Activated CD8-positive, alpha-beta memory T cell treated with anti-CD3 and anti-CD28 coated beads for 1 hour (primary cell): Measurements from ENCODE around the gene CHPF2.

Experiments
- DNase-seq, 2 donors: peaks; one replicate each; pipeline ENCODE4 v3.0.0-alpha.2; 2020; ENCODE audit warnings: low read depth in 1 of 2; ENCODE audit errors: extremely low read depth in 1 of 2

Gene CHPF2

GRCh38 chr7:151232917-151233701 lies 826 bp downstream of the CHPF2 start:
- peak in 1 of 2 donors; percentile 55 for DNase-seq

GRCh38 chr7:151233804-151234203 lies 1.5 kb downstream of the CHPF2 start:
- DNase-seq, result no peak

GRCh38 chr7:151235091-151235787 lies 3.0 kb downstream of the CHPF2 start:
- no peak for DNase-seq

- DNase-seq, result no peak
These were observed 4.1 kb downstream of the CHPF2 start for GRCh38 chr7:151236406-151236805.

DNA sequence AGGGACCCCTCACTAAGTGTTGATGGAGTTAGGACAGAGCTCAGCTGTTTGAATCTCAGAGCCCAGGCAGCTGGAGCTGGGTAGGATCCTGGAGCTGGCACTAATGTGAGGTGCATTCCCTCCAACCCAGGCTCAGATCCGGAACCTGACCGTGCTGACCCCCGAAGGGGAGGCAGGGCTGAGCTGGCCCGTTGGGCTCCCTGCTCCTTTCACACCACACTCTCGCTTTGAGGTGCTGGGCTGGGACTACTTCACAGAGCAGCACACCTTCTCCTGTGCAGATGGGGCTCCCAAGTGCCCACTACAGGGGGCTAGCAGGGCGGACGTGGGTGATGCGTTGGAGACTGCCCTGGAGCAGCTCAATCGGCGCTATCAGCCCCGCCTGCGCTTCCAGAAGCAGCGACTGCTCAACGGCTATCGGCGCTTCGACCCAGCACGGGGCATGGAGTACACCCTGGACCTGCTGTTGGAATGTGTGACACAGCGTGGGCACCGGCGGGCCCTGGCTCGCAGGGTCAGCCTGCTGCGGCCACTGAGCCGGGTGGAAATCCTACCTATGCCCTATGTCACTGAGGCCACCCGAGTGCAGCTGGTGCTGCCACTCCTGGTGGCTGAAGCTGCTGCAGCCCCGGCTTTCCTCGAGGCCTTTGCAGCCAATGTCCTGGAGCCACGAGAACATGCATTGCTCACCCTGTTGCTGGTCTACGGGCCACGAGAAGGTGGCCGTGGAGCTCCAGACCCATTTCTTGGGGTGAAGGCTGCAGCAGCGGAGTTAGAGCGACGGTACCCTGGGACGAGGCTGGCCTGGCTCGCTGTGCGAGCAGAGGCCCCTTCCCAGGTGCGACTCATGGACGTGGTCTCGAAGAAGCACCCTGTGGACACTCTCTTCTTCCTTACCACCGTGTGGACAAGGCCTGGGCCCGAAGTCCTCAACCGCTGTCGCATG lies 5.2 kb downstream of the CHPF2 start:
- no peak for DNase-seq

DNA sequence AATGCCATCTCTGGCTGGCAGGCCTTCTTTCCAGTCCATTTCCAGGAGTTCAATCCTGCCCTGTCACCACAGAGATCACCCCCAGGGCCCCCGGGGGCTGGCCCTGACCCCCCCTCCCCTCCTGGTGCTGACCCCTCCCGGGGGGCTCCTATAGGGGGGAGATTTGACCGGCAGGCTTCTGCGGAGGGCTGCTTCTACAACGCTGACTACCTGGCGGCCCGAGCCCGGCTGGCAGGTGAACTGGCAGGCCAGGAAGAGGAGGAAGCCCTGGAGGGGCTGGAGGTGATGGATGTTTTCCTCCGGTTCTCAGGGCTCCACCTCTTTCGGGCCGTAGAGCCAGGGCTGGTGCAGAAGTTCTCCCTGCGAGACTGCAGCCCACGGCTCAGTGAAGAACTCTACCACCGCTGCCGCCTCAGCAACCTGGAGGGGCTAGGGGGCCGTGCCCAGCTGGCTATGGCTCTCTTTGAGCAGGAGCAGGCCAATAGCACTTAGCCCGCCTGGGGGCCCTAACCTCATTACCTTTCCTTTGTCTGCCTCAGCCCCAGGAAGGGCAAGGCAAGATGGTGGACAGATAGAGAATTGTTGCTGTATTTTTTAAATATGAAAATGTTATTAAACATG lies 6.0 kb downstream of the CHPF2 start:
- DNase-seq, result no peak

GRCh38 chr7:151238924-151239836 lies 6.9 kb downstream of the CHPF2 start:
- no peak for DNase-seq

DNA sequence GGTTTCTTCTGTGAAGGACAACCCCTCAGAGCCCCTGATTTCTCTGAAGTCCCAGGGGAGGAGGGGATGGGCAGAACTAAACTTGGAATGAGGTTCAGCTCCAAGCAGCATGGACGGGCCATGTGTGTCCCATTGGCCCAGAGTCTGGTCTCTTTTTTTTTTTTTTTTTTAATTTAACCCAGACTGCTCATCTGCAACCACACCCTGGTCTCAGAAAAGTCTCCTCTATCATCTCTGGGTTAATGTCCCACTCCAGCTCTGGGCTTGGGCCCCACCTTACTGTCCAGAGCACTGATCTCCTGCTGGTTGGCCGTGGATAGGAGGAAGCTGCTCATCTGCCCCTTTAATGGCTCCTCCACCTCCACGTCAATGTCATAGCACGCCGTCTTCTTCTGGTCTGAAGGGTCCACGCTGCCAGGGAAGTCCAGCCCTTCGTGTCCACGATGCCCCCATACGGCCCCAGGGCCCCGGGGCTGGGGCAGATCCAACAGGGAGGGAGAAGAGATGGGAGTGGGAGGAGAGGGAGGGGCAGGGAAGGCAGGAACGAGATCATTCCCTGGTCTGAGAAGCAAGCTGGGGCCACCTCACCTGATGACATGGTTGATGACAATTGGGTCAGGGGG lies 7.7 kb downstream of the CHPF2 start:
- DNase-seq, result no peak

DNA sequence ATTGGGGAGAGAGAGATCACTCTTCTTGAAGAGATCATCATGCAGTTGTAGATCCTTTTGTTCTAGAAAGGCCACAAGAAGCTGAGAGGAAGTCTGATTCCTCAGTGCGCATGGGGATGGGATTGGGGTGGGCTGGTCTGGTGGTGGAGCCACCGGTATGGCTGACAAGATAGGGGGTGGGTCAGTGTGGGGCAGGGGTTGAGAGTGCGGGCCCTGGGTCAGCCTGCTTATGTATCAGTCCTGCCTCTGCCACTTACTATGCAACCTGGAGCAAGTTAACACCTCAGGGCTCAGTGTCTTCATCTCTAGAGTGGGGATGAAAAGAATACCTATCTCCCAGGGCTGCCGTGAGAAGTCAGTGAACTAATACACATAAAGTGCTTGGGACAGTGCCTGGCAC lies 8.3 kb downstream of the CHPF2 start:
- no peak for DNase-seq

GRCh38 chr7:151240942-151241754 lies 8.9 kb downstream of the CHPF2 start:
- DNase-seq, result no peak

DNA sequence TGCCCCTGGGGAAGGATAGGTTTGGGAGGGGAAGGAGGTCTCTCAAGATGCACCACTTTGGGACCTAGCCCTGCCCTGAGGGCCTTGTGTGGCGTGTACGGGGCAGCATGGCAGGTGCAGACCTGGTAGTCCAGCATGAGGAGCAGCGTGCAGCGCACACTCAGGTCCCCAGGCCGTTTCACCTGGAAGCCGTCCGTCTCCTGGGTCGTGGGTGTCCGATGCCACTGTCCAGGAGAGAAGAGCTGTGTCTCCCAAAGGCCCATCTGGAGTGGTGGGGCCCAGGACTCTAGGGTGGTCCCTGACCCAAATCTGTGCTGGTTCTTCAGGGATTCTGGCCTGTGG lies 9.4 kb downstream of the CHPF2 start:
- no peak for DNase-seq

DNA sequence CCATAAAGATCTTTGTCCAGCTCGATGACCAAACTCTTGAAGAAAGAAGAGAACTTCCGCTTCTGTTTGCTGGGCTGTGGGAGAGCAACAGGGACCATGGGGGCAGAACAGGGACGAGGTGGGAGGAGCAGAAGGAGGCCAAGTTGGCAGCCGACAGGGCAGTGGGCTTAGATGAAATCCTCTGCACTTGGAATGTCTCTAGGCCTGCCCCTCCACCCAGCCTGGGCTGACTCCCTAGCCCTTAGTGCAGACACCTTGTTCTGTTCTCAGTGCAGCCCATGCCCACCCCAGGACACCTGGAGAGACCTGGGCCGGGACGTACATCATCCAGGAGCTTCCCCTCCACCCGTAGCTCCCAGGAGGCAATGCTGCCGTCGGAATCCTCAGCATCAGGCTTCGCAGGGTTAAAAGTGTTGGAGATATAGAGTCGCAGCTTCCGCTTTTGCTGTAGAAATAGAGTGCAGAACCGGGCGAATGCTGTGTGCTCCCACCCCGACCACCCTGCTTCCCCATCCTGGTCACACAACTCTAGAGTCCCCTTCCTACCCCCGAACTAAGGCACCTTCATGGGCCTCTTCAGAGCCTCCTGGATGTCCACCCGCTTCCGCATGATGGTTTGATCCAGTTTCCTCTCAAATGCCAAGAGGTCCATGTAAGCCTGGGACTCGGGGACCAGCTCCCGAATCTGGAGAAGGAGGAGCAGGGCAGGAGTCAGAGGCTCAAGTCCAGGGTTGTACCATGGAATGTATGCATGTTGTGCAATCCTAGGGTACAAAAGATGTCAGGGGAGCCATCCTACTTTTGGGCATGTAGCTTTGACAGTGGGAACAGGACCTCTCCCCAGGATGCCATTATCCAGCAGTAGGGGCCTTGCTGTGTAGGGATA lies 10.1 kb downstream of the CHPF2 start:
- no peak for DNase-seq

GRCh38 chr7:151243045-151243349 lies 10.7 kb downstream of the CHPF2 start:
- no peak for DNase-seq

DNA sequence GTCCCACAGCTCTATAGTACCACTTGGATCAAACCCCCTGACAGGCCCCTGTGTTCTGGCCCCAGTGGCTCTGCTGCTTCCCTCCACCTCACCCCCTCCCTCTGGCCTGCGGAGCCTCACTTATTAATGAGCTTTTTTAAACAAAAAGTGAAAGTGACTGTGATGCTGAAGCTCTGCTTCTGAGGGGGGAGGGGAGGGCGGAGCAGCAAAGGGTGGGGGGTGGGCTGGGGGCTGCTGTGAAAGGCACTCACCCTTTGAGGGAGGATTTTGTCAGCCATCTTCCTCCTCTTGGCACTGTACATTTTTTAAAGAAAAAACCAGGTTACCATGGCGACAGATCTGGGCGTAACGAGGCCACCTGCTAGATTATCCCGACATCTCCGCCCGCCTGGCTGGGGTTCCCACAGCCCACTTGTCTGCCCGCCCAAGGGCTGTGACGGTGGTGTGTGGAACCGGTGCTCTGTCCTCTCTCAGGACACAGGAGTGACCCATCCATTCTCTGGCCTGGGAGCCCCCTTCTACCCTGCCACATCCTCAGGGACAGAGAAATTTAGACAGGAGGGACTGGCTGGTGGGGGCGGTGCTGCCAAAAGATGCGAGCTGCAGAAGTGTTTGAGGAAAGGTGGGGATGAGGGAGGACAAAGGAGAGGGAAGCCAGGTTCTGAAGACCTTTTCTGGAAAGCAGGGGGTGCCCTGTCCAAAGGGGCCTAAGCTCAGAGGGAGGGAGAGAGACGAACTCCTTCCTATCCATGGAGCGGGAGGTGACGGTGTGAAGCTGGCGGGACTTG lies 11.3 kb downstream of the CHPF2 start:
- no peak for DNase-seq

GRCh38 chr7:151244196-151244840 lies 12.0 kb downstream of the CHPF2 start:
- no peak for DNase-seq

- DNase-seq, result no peak
These were observed 12.6 kb downstream of the CHPF2 start for GRCh38 chr7:151244841-151245346.
